ENCODE results near the gene VEGFA.

- TF ChIP-seq CTCF (IDR thresholded peaks at IDR 0.05) (no peak), POLR2A (IDR thresholded peaks at IDR 0.05) (no peak)
Measured at GRCh38 chr6:43811733-43812099, 41.7 kb downstream of the VEGFA start.

All from lower leg skin (tissue), 3 donors.